ENCODE results near the gene DPEP3.

GRCh38 chr16:67999985-68000384, 19.7 kb upstream of the DPEP3 start:
- TF ChIP-seq CTCF (IDR thresholded peaks at IDR 0.05; ENCODE audit: poor library complexity, severe bottlenecking) (no peak), POLR2AphosphoS5 (IDR thresholded peaks at IDR 0.05) (no peak), TAF1 (IDR thresholded peaks at IDR 0.05; ENCODE audit: low read depth) (no peak), REST (IDR thresholded peaks at IDR 0.05; ENCODE audit: borderline replicate concordance) (no peak), EZH2 (IDR thresholded peaks at IDR 0.05; ENCODE audit: borderline replicate concordance, insufficient read depth, low read length, poor library complexity, severe bottlenecking) (no peak), SMC3 (conservative IDR thresholded peaks at IDR 0.05; ENCODE audit: poor library complexity) (no peak), EP300 (conservative IDR thresholded peaks at IDR 0.05; ENCODE audit: poor library complexity, severe bottlenecking) (no peak)

Data from neural cell (in vitro differentiated cells).